CD8-positive, alpha-beta memory T cell (primary cell): ENCODE data around the gene OR8U1. TPM values are rescaled to one million over a fixed set of nuclear protein-coding genes. Genes with fewer than 3 reads are reported as not detected.

ENCODE experiments used
- CTCF ChIA-PET: fragments of 350-600 bp; sonication (Branson Sonifier 250); formaldehyde crosslinking; loops from one replicate; lab custom pipeline; 2021; ENCODE audit warnings: antibody characterized with exemption; lab: Charles Lee
- POLR2A ChIA-PET: fragments of 350-600 bp; sonication (Branson Sonifier 250); formaldehyde crosslinking; loops from one replicate; lab custom pipeline; 2021; ENCODE audit warnings: antibody characterized with exemption; lab: Charles Lee
- DNase-seq, 5 donors: peaks; one replicate each; pipeline versions ENCODE4 v3.0.0 to v3.0.0-alpha.2; 2020 to 2022; ENCODE audit warnings: mixed read lengths in 1 of 5
- H3K27ac ChIP-seq: one replicate; pipeline ENCODE4 v1.7.0; 2013; ENCODE audit warnings: low read depth, mild to moderate bottlenecking, low read length, moderate library complexity
- H3K27me3 ChIP-seq: 2 replicates; pipeline ENCODE4 v1.7.0; 2013; ENCODE audit warnings: low read length, mild to moderate bottlenecking; ENCODE audit not compliant: insufficient read depth, poor library complexity, severe bottlenecking
- H3K36me3 ChIP-seq: 2 replicates; pipeline ENCODE4 v1.7.0; 2013; ENCODE audit warnings: mild to moderate bottlenecking, low read length, moderate library complexity; ENCODE audit not compliant: insufficient read depth
- H3K4me1 ChIP-seq: 2 replicates; pipeline ENCODE4 v1.7.0; 2013; ENCODE audit warnings: mild to moderate bottlenecking, low read length, moderate library complexity; ENCODE audit not compliant: insufficient read depth
- H3K4me3 ChIP-seq: 2 replicates; pipeline ENCODE4 v1.7.0; 2013; ENCODE audit warnings: mild to moderate bottlenecking, low read length
- H3K9me3 ChIP-seq: 2 replicates; pipeline ENCODE4 v1.7.0; 2013; ENCODE audit warnings: mild to moderate bottlenecking, low read length
- H3K27ac Mint-ChIP-seq, 8 donors: one replicate each; pipeline ENCODE4 v1.8.0; 2020 to 2021; ENCODE audit warnings: mixed read lengths in 8 of 8, mild to moderate bottlenecking in 6 of 8, inconsistent platforms in 3 of 8, moderate library complexity in 3 of 8
- H3K27me3 Mint-ChIP-seq, 2 donors: one replicate each; pipeline ENCODE4 v1.8.0; 2020 to 2021; ENCODE audit warnings: mixed read lengths in 2 of 2, mild to moderate bottlenecking in 1 of 2, moderate library complexity in 1 of 2
- H3K36me3 Mint-ChIP-seq, 3 donors: one replicate each; pipeline ENCODE4 v1.8.0; 2020 to 2021; ENCODE audit warnings: mixed read lengths in 3 of 3, inconsistent platforms in 1 of 3, mild to moderate bottlenecking in 1 of 3
- H3K4me1 Mint-ChIP-seq, 3 donors: one replicate each; pipeline ENCODE4 v1.8.0; 2020 to 2021; ENCODE audit warnings: mixed read lengths in 3 of 3, inconsistent platforms in 1 of 3, mild to moderate bottlenecking in 1 of 3
- H3K4me3 Mint-ChIP-seq, 7 donors: one replicate each; pipeline ENCODE4 v1.8.0; 2020 to 2021; ENCODE audit warnings: mixed read lengths in 7 of 7, mild to moderate bottlenecking in 6 of 7, moderate library complexity in 4 of 7, inconsistent platforms in 2 of 7
- H3K9me3 Mint-ChIP-seq, 5 donors: one replicate each; pipeline ENCODE4 v1.8.0; 2020 to 2022; ENCODE audit warnings: mixed read lengths in 5 of 5, mild to moderate bottlenecking in 3 of 5, moderate library complexity in 2 of 5, inconsistent platforms in 1 of 5
- polyA plus RNA-seq: library from polyadenylated mRNA; unstranded; fragments of 300-500 nt; fragmentation: Illumina TruSeq; gene quantifications from one replicate; pipeline ENCODE4 v1.2.3, GENCODE V29; 2021
- total RNA-seq, 2 experiments: library from RNA; stranded (reverse); gene quantifications; one replicate each; pipeline ENCODE4 v1.2.3, GENCODE V29; 2021

Gene OR8U1
- total RNA-seq (not detected), polyA plus RNA-seq (not detected)

- H3K9me3 ChIP-seq: no peaks in the 10 kb centered on the region
- H3K4me1 ChIP-seq: no peaks in the 10 kb centered on the region
- H3K27ac ChIP-seq: no peak within 1 kb of the TSS
- H3K27me3 ChIP-seq: no peaks in the 10 kb centered on the region
- Mint-ChIP-seq H3K27ac (no peak within 1 kb of the TSS), H3K27me3 (no peaks in the 10 kb centered on the region), H3K4me3 (no peak within 1 kb of the TSS), H3K9me3 (peaks cover 5 to 37% (median 12%) of the 10 kb centered on the region in 5 donors), H3K4me1 (no peaks in the 10 kb centered on the region), H3K36me3 (no peaks in the 10 kb centered on the region)
- H3K4me3 ChIP-seq: no peak within 1 kb of the TSS
- no peak for DNase-seq
- POLR2A ChIA-PET: no interaction called here
- no peaks in the 10 kb centered on the region for H3K36me3 ChIP-seq
- CTCF ChIA-PET: no interaction called here
These were observed at the start of gene OR8U1 for GRCh38 chr11:56375324-56375723. Gene OR8U1 (plus strand): TSS chr11:56375624. CDS start chr11:56375624, 0 bp downstream.

GRCh38 chr11:56331861-56332491 lies 43.4 kb upstream of the OR8U1 start:
- peak in 1 of 5 donors; percentile 28 for DNase-seq
- H3K27me3 ChIP-seq: no peaks in the 10 kb centered on the region
- ChIA-PET CTCF (no interaction called here), POLR2A (no interaction called here)
- Mint-ChIP-seq H3K27ac (no peak overlapping the region), H3K27me3 (no peaks in the 10 kb centered on the region), H3K4me3 (no peak overlapping the region), H3K9me3 (peaks cover 0 to 28% (median 8%) of the 10 kb centered on the region in 5 donors), H3K4me1 (no peaks in the 10 kb centered on the region), H3K36me3 (no peaks in the 10 kb centered on the region)
- H3K4me3 ChIP-seq: no peak overlapping the region
- no peak overlapping the region for H3K27ac ChIP-seq
- H3K36me3 ChIP-seq: no peaks in the 10 kb centered on the region
- H3K9me3 ChIP-seq: no peaks in the 10 kb centered on the region
- H3K4me1 ChIP-seq: no peaks in the 10 kb centered on the region

GRCh38 chr11:56333156-56333555 lies 42.3 kb upstream of the OR8U1 start:
- Histone ChIP-seq H3K9me3 (no peaks in the 10 kb centered on the region), H3K27me3 (no peaks in the 10 kb centered on the region), H3K4me3 (no peak overlapping the region), H3K4me1 (no peaks in the 10 kb centered on the region), H3K27ac (no peak overlapping the region), H3K36me3 (no peaks in the 10 kb centered on the region)
- Mint-ChIP-seq H3K27me3 (no peaks in the 10 kb centered on the region), H3K36me3 (no peaks in the 10 kb centered on the region), H3K4me3 (no peak overlapping the region), H3K4me1 (no peaks in the 10 kb centered on the region), H3K27ac (no peak overlapping the region), H3K9me3 (peaks cover 2 to 30% (median 11%) of the 10 kb centered on the region in 5 donors)
- POLR2A ChIA-PET: no interaction called here
- CTCF ChIA-PET: no interaction called here
- DNase-seq: no peak

DNA sequence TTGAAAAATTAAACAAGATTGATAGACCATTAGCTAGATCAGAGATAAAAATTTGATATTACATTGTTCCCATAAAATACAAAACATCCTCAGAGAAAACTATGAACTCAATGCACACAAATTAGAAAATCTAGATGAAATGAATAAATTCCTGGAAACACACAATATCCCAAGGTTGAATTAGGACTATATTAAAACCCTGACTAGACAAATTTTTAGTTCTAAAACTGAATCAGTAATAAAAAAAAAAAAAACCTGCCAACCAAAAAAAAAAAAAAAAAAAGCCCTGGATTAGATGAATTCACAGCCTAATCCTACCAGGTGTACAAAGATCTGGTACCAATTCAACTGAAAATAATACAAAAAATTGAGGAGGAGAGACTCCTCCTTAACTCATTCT lies 35.1 kb upstream of the OR8U1 start:
- Histone ChIP-seq H3K36me3 (no peaks in the 10 kb centered on the region), H3K4me3 (no peak overlapping the region), H3K27me3 (no peaks in the 10 kb centered on the region), H3K4me1 (no peaks in the 10 kb centered on the region), H3K27ac (no peak overlapping the region), H3K9me3 (no peaks in the 10 kb centered on the region)
- Mint-ChIP-seq H3K4me3 (no peak overlapping the region), H3K9me3 (peaks cover 18 to 37% (median 31%) of the 10 kb centered on the region in 5 donors), H3K27ac (no peak overlapping the region), H3K36me3 (no peaks in the 10 kb centered on the region), H3K4me1 (no peaks in the 10 kb centered on the region), H3K27me3 (no peaks in the 10 kb centered on the region)
- POLR2A ChIA-PET: no interaction called here
- CTCF ChIA-PET: no interaction called here
- DNase-seq: no peak

GRCh38 chr11:56345739-56346138 lies 29.7 kb upstream of the OR8U1 start, which contains the start of gene OR8K1:
Gene OR8K1 (plus strand): TSS chr11:56346039. CDS start chr11:56346039, 0 bp downstream.
- Mint-ChIP-seq H3K36me3 (no peaks in the 10 kb centered on the region), H3K4me3 (no peak within 1 kb of the TSS), H3K27ac (no peak within 1 kb of the TSS), H3K4me1 (no peaks in the 10 kb centered on the region), H3K27me3 (no peaks in the 10 kb centered on the region), H3K9me3 (peaks cover 14 to 34% (median 17%) of the 10 kb centered on the region in 5 donors)
- CTCF ChIA-PET: no interaction called here
- Histone ChIP-seq H3K27ac (no peak within 1 kb of the TSS), H3K36me3 (no peaks in the 10 kb centered on the region), H3K27me3 (no peaks in the 10 kb centered on the region), H3K4me3 (no peak within 1 kb of the TSS), H3K9me3 (no peaks in the 10 kb centered on the region), H3K4me1 (no peaks in the 10 kb centered on the region)
- no peak for DNase-seq
- POLR2A ChIA-PET: no interaction called here

DNA sequence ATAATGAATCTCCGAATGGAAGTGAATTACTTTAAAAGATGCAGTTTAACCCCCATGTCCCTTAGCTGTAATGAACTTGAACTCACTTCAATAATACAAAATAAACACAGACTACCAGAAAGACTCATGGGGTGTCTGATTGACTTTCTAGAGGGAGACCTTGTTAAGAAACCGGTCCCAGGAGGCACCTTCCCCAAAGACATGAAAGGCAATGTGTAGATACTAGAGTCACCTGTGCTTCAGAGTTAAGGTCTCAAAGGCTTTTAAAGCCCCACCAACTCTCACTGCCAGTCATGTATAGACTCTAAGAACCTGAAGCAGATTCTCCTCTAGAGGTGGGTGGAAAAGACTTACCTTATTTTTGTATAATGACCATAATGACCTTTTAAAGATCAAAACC lies 21.4 kb upstream of the OR8U1 start, which contains the start of gene OR8J1:
Gene OR8J1, plus strand, starts transcription at position 301 of the 400 bp plus-strand sequence. CDS start 5,956 bp downstream, outside the sequence.
- no peaks in the 10 kb centered on the region for H3K9me3 ChIP-seq
- H3K36me3 Mint-ChIP-seq: no peaks in the 10 kb centered on the region
- peaks cover 0 to 1% of the 10 kb centered on the region in 2 donors for H3K27me3 Mint-ChIP-seq
- H3K4me3 Mint-ChIP-seq: no peak within 1 kb of the TSS
- ChIA-PET CTCF (no interaction called here), POLR2A (no interaction called here)
- no peak within 1 kb of the TSS for H3K4me3 ChIP-seq
- H3K4me1 Mint-ChIP-seq: no peaks in the 10 kb centered on the region
- H3K27me3 ChIP-seq: no peaks in the 10 kb centered on the region
- peaks cover 5 to 21% (median 10%) of the 10 kb centered on the region in 5 donors for H3K9me3 Mint-ChIP-seq
- no peaks in the 10 kb centered on the region for H3K36me3 ChIP-seq
- DNase-seq: no peak
- H3K4me1 ChIP-seq: no peaks in the 10 kb centered on the region
- H3K27ac ChIP-seq: no peak within 1 kb of the TSS
- no peak within 1 kb of the TSS for H3K27ac Mint-ChIP-seq

GRCh38 chr11:56380120-56380519 lies 4.7 kb downstream of the OR8U1 start:
- Mint-ChIP-seq H3K36me3 (no peaks in the 10 kb centered on the region), H3K4me3 (no peak overlapping the region), H3K9me3 (peaks cover 5 to 22% (median 11%) of the 10 kb centered on the region in 5 donors), H3K27me3 (no peaks in the 10 kb centered on the region), H3K4me1 (no peaks in the 10 kb centered on the region), H3K27ac (no peak overlapping the region)
- DNase-seq: no peak
- CTCF ChIA-PET: no interaction called here
- H3K27me3 ChIP-seq: no peaks in the 10 kb centered on the region
- H3K27ac ChIP-seq: no peak overlapping the region
- no peaks in the 10 kb centered on the region for H3K36me3 ChIP-seq
- H3K9me3 ChIP-seq: no peaks in the 10 kb centered on the region
- no peak overlapping the region for H3K4me3 ChIP-seq
- POLR2A ChIA-PET: no interaction called here
- no peaks in the 10 kb centered on the region for H3K4me1 ChIP-seq

DNA sequence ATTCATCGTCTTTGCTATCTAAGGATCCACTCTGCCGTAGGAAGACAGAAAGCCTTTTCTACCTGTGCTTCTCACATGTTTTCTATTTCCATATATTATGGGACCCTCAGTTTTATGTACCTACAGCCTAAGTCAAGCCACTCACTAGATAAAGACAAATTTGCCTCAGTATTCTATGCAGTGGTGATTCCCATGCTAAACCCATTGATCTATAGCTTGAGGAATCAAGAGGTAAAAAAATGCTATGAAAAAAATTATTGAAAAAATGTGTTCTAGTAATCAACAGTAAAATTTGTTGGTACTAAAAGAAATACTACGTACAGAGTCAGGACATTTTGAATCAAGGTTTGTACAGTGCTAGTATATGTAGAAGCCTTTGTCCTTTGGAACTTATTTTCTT lies 19.0 kb downstream of the OR8U1 start:
- H3K4me1 Mint-ChIP-seq: no peaks in the 10 kb centered on the region
- H3K9me3 ChIP-seq: no peaks in the 10 kb centered on the region
- POLR2A ChIA-PET: no interaction called here
- H3K36me3 Mint-ChIP-seq: no peaks in the 10 kb centered on the region
- H3K27me3 ChIP-seq: no peaks in the 10 kb centered on the region
- H3K4me3 ChIP-seq: no peak overlapping the region
- no peaks in the 10 kb centered on the region for H3K4me1 ChIP-seq
- DNase-seq: no peak
- H3K36me3 ChIP-seq: no peaks in the 10 kb centered on the region
- H3K27ac Mint-ChIP-seq: no peak overlapping the region
- H3K27me3 Mint-ChIP-seq: no peaks in the 10 kb centered on the region
- H3K9me3 Mint-ChIP-seq: peaks cover 0 to 61% (median 13%) of the 10 kb centered on the region in 5 donors
- no peak overlapping the region for H3K4me3 Mint-ChIP-seq
- CTCF ChIA-PET: no interaction called here
- H3K27ac ChIP-seq: no peak overlapping the region
